HepG2 (cell line): ENCODE results near the gene TMEM219.

Experiments used
- BHLHE40 ChIP-seq: IDR thresholded peaks from 2 replicates; pipeline ENCODE4 v1.6.1; 2011; ENCODE audit warnings: low read length, improper control_type of control experiment
- CBX5 ChIP-seq: sonication (generic); formaldehyde crosslinking; IDR thresholded peaks from 2 replicates; pipeline ENCODE4 v1.4.0; 2020; ENCODE audit warnings: missing genetic modification reagents, borderline replicate concordance
- FOXA1 ChIP-seq, 2 experiments: fragments of 450-650 bp in 1 of 2; sonication (generic) in 1 of 2; formaldehyde crosslinking in 1 of 2; IDR thresholded peaks; 2 replicates each; pipeline versions ENCODE4 v1.4.0 to v1.6.1; 2016 to 2020; ENCODE audit warnings: missing genetic modification reagents in 1 of 2
- NFE2 ChIP-seq: sonication (generic); formaldehyde crosslinking; IDR thresholded peaks from 2 replicates; pipeline ENCODE4 v1.4.0; 2020; ENCODE audit warnings: missing genetic modification reagents
- NR2C2 ChIP-seq: sonication (generic); formaldehyde crosslinking; IDR thresholded peaks from 2 replicates; pipeline ENCODE4 v1.4.0; 2020; ENCODE audit warnings: missing genetic modification reagents, mild to moderate bottlenecking, moderate library complexity, borderline replicate concordance
- POLR2A ChIP-seq, 2 experiments: IDR thresholded peaks; 2 replicates each; pipeline ENCODE4 v1.6.1; 2011; ENCODE audit warnings: low read depth in 2 of 2, low read length in 2 of 2, mild to moderate bottlenecking in 1 of 2, moderate library complexity in 1 of 2; ENCODE audit not compliant: insufficient read depth in 1 of 2
- RNF2 ChIP-seq: fragments of 450-650 bp; conservative IDR thresholded peaks from 2 replicates; pipeline ENCODE4 v1.6.1; 2016; ENCODE audit warnings: low read depth
- SPEN ChIP-seq: sonication (generic); formaldehyde crosslinking; IDR thresholded peaks from 2 replicates; pipeline ENCODE4 v1.5.1; 2020; ENCODE audit warnings: low read depth, mild to moderate bottlenecking, missing genetic modification reagents
- SRF ChIP-seq: IDR thresholded peaks from 2 replicates; pipeline ENCODE4 v1.6.1; 2011; ENCODE audit warnings: mild to moderate bottlenecking, low read depth, low read length, moderate library complexity
- ZFP37 ChIP-seq: sonication (generic); formaldehyde crosslinking; IDR thresholded peaks from 2 replicates; pipeline ENCODE4 v1.4.0; 2020; ENCODE audit warnings: missing genetic modification reagents, borderline replicate concordance
- ZNF547 ChIP-seq: sonication (generic); formaldehyde crosslinking; IDR thresholded peaks from 2 replicates; pipeline ENCODE4 v1.5.1; 2020; ENCODE audit warnings: mild to moderate bottlenecking, missing genetic modification reagents
- ZNF724P ChIP-seq: sonication (generic); formaldehyde crosslinking; IDR thresholded peaks from 2 replicates; pipeline ENCODE4 v1.8.0; 2022; ENCODE audit warnings: missing genetic modification reagents, borderline replicate concordance
- TF ChIP-seq, protein P1 (sequence below): sonication (generic); formaldehyde crosslinking; IDR thresholded peaks from 2 replicates; pipeline ENCODE4 v1.8.0; 2022; ENCODE audit warnings: mild to moderate bottlenecking, missing genetic modification reagents
- TF ChIP-seq, protein P2 (sequence below): sonication (generic); formaldehyde crosslinking; IDR thresholded peaks from 2 replicates; pipeline ENCODE4 v1.5.0; 2020; ENCODE audit warnings: mild to moderate bottlenecking, missing genetic modification reagents, moderate library complexity

DNA sequence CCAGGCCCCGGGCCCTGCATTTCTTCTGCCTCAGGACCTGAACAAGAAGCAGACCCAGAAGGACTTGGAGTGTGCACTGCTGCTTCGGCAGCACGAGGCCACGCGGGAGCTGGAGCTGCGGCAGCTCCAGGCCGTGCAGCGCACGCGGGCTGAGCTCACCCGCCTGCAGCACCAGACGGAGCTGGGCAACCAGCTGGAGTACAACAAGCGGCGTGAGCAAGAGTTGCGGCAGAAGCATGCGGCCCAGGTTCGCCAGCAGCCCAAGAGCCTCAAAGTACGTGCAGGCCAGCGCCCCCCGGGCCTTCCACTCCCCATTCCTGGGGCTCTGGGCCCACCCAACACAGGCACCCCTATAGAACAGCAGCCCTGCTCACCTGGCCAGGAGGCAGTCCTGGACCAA, 24.4 kb downstream of the TMEM219 start:
- TF ChIP-seq NR2C2 (CRISPR knock-in tag), result no peak
- no peak for TF ChIP-seq POLR2A (IDR thresholded peaks at IDR 0.05; ENCODE audit: insufficient read depth in 1 of 2, low read depth in 2 of 2, low read length in 2 of 2)
- no peak for TF ChIP-seq RNF2
- no peak for TF ChIP-seq ZFP37
- TF ChIP-seq, protein P1, sequence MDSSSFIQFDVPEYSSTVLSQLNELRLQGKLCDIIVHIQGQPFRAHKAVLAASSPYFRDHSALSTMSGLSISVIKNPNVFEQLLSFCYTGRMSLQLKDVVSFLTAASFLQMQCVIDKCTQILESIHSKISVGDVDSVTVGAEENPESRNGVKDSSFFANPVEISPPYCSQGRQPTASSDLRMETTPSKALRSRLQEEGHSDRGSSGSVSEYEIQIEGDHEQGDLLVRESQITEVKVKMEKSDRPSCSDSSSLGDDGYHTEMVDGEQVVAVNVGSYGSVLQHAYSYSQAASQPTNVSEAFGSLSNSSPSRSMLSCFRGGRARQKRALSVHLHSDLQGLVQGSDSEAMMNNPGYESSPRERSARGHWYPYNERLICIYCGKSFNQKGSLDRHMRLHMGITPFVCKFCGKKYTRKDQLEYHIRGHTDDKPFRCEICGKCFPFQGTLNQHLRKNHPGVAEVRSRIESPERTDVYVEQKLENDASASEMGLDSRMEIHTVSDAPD, result no peak
- TF ChIP-seq SPEN (CRISPR knock-in tag), result no peak
- TF ChIP-seq ZNF724P (CRISPR knock-in tag), result no peak
- TF ChIP-seq FOXA1 (IDR thresholded peaks at IDR 0.05), result no peak
- TF ChIP-seq FOXA1 (CRISPR knock-in tag; IDR thresholded peaks at IDR 0.05), result no peak
- no peak for TF ChIP-seq NFE2 (CRISPR knock-in tag)
- no peak for TF ChIP-seq ZNF547
- no peak for TF ChIP-seq CBX5 (CRISPR knock-in tag)
- no peak for TF ChIP-seq SRF
- TF ChIP-seq BHLHE40, result no peak
- TF ChIP-seq, protein P2, sequence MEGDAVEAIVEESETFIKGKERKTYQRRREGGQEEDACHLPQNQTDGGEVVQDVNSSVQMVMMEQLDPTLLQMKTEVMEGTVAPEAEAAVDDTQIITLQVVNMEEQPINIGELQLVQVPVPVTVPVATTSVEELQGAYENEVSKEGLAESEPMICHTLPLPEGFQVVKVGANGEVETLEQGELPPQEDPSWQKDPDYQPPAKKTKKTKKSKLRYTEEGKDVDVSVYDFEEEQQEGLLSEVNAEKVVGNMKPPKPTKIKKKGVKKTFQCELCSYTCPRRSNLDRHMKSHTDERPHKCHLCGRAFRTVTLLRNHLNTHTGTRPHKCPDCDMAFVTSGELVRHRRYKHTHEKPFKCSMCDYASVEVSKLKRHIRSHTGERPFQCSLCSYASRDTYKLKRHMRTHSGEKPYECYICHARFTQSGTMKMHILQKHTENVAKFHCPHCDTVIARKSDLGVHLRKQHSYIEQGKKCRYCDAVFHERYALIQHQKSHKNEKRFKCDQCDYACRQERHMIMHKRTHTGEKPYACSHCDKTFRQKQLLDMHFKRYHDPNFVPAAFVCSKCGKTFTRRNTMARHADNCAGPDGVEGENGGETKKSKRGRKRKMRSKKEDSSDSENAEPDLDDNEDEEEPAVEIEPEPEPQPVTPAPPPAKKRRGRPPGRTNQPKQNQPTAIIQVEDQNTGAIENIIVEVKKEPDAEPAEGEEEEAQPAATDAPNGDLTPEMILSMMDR, result no peak
